ENCODE measurements around the gene PRPF19. TPM values are rescaled to one million over a fixed set of nuclear protein-coding genes. Genes with fewer than 3 reads are reported as not detected.

The PRPF19 gene
- total and polyA plus RNA-seq, 9 of the 15 experiments (the other 6 are each of a cell fraction or from before 2014, with no cell fraction given) = 9.4 to 212 (median 73.2) TPM

- no peaks in the 10 kb centered on the region for H3K27me3 ChIP-seq (ENCODE audit: control insufficient read depth in 2 of 2, insufficient read depth in 2 of 2, low read length in 2 of 2)
- peaks cover 3% of the 10 kb centered on the region for H3K9me1 ChIP-seq (ENCODE audit: control insufficient read depth, insufficient read depth, low read length)
- DNase-seq (ENCODE audit: extremely low read depth in 1 of 4, low spot score in 3 of 4) = no peak
- H2AFZ ChIP-seq (ENCODE audit: low read depth, low read length) = no peak overlapping the region
- H3K4me1 ChIP-seq (replicated peaks in 1 of 2; ENCODE audit: control insufficient read depth in 2 of 2, insufficient read depth in 2 of 2, low read length in 2 of 2) = peaks cover 0 to 6% of the 10 kb centered on the region in 2 experiments; a peak in 3 of 5 replicates
- CTCF ChIA-PET (ENCODE audit: low intra/inter-chr PET ratio) = interaction anchor here (0.6 kb wide), 1 partner anchor 267 kb away, joined by 4 read pairs; no protein-coding TSS in a partner anchor
- no peak overlapping the region for H3K27ac ChIP-seq (ENCODE audit: extremely low read depth, low read depth, low read length)
- H4K20me1 ChIP-seq (replicated peaks; ENCODE audit: control insufficient read depth, insufficient read depth, low read length) = no peaks in the 10 kb centered on the region
- POLR2A ChIA-PET = interaction anchor here (1.1 kb wide), 1 partner anchor 9 kb away, joined by 3 read pairs; no protein-coding TSS in a partner anchor
- no TSS peak for BruUV-seq (replicated peaks)
- no peaks in the 10 kb centered on the region for H3K79me2 ChIP-seq (ENCODE audit: control insufficient read depth, insufficient read depth, low read length)
- in situ Hi-C loops (cut with MboI) = no loop called here
- no peak for FAIRE-seq
- WGBS (ENCODE audit: insufficient coverage, low coverage, missing lambda C conversion rate) = 71% methylated on average over 5 of the region's 5 CpGs
- H3K4me3 ChIP-seq = no peak overlapping the region
- no peaks in the 10 kb centered on the region for H3K9me3 ChIP-seq (replicated peaks; ENCODE audit: control insufficient read depth, insufficient read depth, low read depth, low read length)
- peaks cover 19% of the 10 kb centered on the region; the same call in 2 of the 3 replicates for H3K36me3 ChIP-seq (ENCODE audit: control insufficient read depth, insufficient read depth, low read length)
- intact Hi-C loops (cut with micrococcal nuclease) = no loop called here
- no peak overlapping the region for H3K9ac ChIP-seq (ENCODE audit: insufficient read depth in 1 of 2, low read depth in 2 of 2, low read length in 2 of 2)
- ATAC-seq = no peak
- no peak overlapping the region for H3K4me2 ChIP-seq (ENCODE audit: insufficient read depth, low read length)
- TF ChIP-seq XRCC5 (IDR thresholded peaks at IDR 0.05; ENCODE audit: low read depth, low read length) (no peak), CBFA2T3 (IDR thresholded peaks at IDR 0.05) (no peak), RFX5 (IDR thresholded peaks at IDR 0.05; ENCODE audit: low read depth, low read length) (no peak), MAFK (IDR thresholded peaks at IDR 0.05; ENCODE audit: low read length) (no peak), ZNF589 (CRISPR knock-in tag; IDR thresholded peaks at IDR 0.05; ENCODE audit: low read depth) (no peak), ESRRA (IDR thresholded peaks at IDR 0.05; ENCODE audit: borderline replicate concordance, low read depth) (no peak), ZNF282 (CRISPR knock-in tag; IDR thresholded peaks at IDR 0.05) (no peak), ZNF124 (CRISPR knock-in tag; IDR thresholded peaks at IDR 0.05) (no peak), TAF7 (tag; IDR thresholded peaks at IDR 0.05) (no peak), KLF16 (IDR thresholded peaks at IDR 0.05) (no peak), PHF21A (IDR thresholded peaks at IDR 0.05; ENCODE audit: borderline replicate concordance, low read depth) (no peak), HMGXB4 (CRISPR knock-in tag; IDR thresholded peaks at IDR 0.05) (no peak), GATAD2B (IDR thresholded peaks at IDR 0.05; ENCODE audit: borderline replicate concordance) (no peak), CBFB (CRISPR knock-in tag; IDR thresholded peaks at IDR 0.05) (no peak), POLR2AphosphoS2 (IDR thresholded peaks at IDR 0.05; ENCODE audit: low read length) (no peak)
- TF ChIP-seq, protein P1, sequence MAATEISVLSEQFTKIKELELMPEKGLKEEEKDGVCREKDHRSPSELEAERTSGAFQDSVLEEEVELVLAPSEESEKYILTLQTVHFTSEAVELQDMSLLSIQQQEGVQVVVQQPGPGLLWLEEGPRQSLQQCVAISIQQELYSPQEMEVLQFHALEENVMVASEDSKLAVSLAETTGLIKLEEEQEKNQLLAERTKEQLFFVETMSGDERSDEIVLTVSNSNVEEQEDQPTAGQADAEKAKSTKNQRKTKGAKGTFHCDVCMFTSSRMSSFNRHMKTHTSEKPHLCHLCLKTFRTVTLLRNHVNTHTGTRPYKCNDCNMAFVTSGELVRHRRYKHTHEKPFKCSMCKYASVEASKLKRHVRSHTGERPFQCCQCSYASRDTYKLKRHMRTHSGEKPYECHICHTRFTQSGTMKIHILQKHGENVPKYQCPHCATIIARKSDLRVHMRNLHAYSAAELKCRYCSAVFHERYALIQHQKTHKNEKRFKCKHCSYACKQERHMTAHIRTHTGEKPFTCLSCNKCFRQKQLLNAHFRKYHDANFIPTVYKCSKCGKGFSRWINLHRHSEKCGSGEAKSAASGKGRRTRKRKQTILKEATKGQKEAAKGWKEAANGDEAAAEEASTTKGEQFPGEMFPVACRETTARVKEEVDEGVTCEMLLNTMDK (IDR thresholded peaks at IDR 0.05; ENCODE audit: borderline replicate concordance, insufficient read depth, low read depth, low read length, poor library complexity, severe bottlenecking) = no peak
- TF ChIP-seq, protein P2, sequence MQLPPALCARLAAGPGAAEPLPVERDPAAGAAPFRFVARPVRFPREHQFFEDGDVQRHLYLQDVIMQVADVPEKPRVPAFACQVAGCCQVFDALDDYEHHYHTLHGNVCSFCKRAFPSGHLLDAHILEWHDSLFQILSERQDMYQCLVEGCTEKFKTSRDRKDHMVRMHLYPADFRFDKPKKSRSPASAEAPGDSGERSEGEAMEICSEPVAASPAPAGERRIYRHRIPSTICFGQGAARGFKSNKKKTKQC (CRISPR knock-in tag; IDR thresholded peaks at IDR 0.05) = no peak
- TF ChIP-seq, protein P3, sequence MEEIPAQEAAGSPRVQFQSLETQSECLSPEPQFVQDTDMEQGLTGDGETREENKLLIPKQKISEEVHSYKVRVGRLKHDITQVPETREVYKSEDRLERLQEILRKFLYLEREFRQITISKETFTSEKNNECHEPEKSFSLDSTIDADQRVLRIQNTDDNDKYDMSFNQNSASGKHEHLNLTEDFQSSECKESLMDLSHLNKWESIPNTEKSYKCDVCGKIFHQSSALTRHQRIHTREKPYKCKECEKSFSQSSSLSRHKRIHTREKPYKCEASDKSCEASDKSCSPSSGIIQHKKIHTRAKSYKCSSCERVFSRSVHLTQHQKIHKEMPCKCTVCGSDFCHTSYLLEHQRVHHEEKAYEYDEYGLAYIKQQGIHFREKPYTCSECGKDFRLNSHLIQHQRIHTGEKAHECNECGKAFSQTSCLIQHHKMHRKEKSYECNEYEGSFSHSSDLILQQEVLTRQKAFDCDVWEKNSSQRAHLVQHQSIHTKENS (CRISPR knock-in tag; IDR thresholded peaks at IDR 0.05) = no peak
Observed at GRCh38 chr11:60878245-60879101, 27.9 kb downstream of the PRPF19 start.
